MG63 (cell line): ENCODE data around the gene LPAR1. TPM values are rescaled to one million over a fixed set of nuclear protein-coding genes. Genes with fewer than 3 reads are reported as not detected.
"Not testable (repeated sequence)": the region's sequence is repeated elsewhere in the genome, so short reads cannot be mapped to it uniquely, and the experiment has no call there.

Experiments used
- DNase-seq: peaks from one replicate; pipeline ENCODE4 v3.0.0-alpha.2; 2020
- H3K27me3 ChIP-seq: fragments of 250-450 bp; sonication (Bioruptor Pico); 2 replicates; pipeline ENCODE4 v1.5.1; 2020; ENCODE audit warnings: mild to moderate bottlenecking, moderate library complexity
- H3K36me3 ChIP-seq: fragments of 250-450 bp; sonication (Bioruptor Pico); 2 replicates; pipeline ENCODE4 v1.5.1; 2020; ENCODE audit warnings: mild to moderate bottlenecking, moderate library complexity
- H3K4me3 ChIP-seq: fragments of 250-450 bp; sonication (Bioruptor Pico); 2 replicates; pipeline ENCODE4 v1.5.1; 2020; ENCODE audit warnings: mild to moderate bottlenecking, moderate library complexity
- H3K9me3 ChIP-seq: fragments of 250-450 bp; sonication (Bioruptor Pico); 2 replicates; pipeline ENCODE4 v1.5.1; 2020; ENCODE audit warnings: mild to moderate bottlenecking, moderate library complexity
- total RNA-seq: library from RNA; depleted of rRNA; stranded (reverse); fragments of >200 nt; shearing (Covaris generic); gene quantifications from 2 replicates; pipeline ENCODE4 v1.2.3, GENCODE V29; 2014; ENCODE audit warnings: low replicate concordance

The LPAR1 gene
- total RNA-seq, 1 experiment from 2014 or later, result 168 TPM

DNA sequence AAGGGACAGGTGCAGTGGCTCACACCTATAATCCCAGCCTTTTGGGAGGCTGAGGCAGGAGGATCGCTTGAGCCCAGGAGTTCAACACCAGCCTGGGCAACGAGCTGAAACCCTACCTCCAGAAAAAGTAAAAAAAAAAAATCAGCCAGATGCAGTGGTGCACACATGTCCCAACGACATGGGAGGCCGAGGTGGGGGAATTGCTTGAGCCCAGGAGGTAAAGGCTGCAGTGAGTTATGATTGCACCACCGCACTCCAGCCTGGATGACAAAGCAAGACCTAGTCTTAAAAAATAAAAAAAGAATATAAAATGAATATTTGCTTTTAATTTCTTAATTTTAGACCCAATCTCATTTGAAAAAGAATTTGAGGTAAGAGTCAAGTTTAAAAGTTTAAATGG lies 143.5 kb downstream of the LPAR1 start:
- Histone ChIP-seq H3K9me3 (no peaks in the 10 kb centered on the region), H3K27me3 (no peaks in the 10 kb centered on the region), H3K36me3 (peaks cover 90% of the 10 kb centered on the region), H3K4me3 (no peak overlapping the region)
- no peak for DNase-seq

DNA sequence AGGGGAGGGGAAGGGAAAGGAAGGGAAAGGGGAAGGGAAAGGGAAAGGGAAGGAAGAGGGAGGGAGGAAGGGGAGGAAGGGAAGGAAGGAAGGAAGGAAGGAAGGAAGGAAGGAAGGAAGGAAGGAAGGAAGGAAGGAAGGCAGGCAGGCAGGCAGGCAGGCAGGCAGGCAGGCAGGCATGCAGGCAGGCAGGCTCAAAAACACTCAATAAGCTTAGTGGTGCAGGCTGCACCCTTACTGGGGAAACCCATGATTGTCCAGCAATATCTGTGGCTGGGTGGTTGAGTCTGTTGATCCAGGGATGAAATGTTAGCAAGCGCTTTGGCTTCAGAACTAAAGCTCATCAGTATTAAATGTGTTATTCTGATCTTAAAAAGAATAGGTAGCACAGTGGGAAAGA lies 145.6 kb downstream of the LPAR1 start:
- no peak overlapping the region for H3K4me3 ChIP-seq
- no peak for DNase-seq
- H3K36me3 ChIP-seq, result peaks cover 89% of the 10 kb centered on the region
- no peaks in the 10 kb centered on the region for H3K9me3 ChIP-seq
- H3K27me3 ChIP-seq, result no peaks in the 10 kb centered on the region

DNA sequence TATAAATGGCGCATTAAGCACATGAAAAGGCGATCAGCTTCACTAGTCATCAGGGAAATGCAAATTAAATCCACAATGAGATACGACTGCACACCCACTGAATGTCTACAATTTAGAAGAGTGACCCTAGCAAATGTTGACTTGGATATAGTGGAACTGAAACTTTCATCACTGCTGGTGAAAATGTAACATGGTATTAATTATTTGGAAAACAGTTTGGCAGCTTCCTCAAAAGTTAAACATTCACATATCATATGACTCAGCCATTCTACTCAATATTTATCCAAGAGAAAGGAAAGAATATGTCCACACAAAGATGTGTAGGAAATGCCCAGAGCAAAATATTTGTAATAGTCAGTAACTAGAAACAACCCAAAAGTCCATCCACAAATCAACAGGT lies 146.5 kb downstream of the LPAR1 start:
- DNase-seq, result no peak
- H3K9me3 ChIP-seq, result no peaks in the 10 kb centered on the region

DNA sequence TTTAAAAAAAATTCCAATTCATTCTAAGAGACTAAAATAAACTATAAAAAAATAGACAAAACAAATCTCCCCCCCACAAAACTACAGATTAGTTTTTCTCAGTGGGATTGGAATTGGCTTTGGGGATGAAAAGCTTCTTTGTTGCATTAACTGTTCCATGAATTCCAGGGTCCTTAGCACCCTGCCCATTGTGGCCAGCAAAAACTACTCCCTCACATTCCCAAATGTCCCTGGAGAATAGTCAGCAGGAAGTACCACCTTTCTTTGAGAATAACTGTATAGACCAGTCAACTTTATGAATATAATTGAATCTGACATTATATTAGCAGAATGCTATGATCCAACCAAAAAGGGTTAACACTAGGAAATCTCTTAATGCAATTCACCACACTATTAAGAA lies 147.9 kb downstream of the LPAR1 start:
- no peak for DNase-seq
- H3K4me3 ChIP-seq, result no peak overlapping the region
- peaks cover 74% of the 10 kb centered on the region for H3K36me3 ChIP-seq
- no peaks in the 10 kb centered on the region for H3K27me3 ChIP-seq
- H3K9me3 ChIP-seq, result no peaks in the 10 kb centered on the region

More for the DNA sequence above, 146.5 kb downstream of the LPAR1 start:
- Histone ChIP-seq H3K27me3 (no peaks in the 10 kb centered on the region), H3K4me3 (no peak overlapping the region), H3K36me3 (peaks cover 80% of the 10 kb centered on the region)

DNA sequence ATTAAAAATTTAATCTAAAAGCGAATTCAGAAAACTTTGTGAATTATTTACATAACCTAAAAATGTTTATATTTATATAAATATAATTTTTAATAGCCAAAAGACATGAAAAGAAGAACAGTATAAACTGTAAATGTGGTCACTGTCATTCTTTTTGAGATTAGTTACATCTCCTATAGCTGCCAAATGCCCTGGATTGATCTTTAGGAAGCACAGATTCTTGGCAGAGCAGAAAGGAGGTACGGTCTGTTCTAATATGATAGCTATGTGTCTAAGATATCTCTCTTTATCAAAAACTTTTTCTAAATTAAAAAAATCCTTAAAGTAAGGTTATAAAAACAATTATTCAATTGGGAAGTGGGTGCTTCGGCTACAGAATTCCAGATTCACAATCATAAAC lies 151.0 kb downstream of the LPAR1 start:
- no peak for DNase-seq
- Histone ChIP-seq H3K9me3 (no peaks in the 10 kb centered on the region), H3K27me3 (no peaks in the 10 kb centered on the region), H3K36me3 (peaks cover 74% of the 10 kb centered on the region), H3K4me3 (no peak overlapping the region)

DNA sequence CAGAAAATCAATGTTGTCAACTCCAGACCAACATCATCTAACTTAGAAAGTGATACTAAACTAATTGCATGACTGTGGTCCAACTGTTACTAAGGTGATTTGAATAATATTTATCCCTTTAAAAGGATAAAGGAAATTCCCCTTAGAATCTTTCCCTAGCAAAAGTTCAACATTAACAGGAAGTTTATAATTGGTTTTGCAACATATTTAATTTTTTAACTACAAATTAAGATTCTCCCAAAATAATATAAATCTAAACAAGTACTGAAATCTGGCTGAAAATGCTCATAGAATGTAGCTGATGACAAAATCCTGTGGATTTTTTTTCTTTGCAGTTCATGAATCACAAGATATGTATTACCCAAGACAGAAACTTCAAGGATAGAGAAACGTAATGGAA lies 151.4 kb downstream of the LPAR1 start:
- H3K27me3 ChIP-seq, result no peaks in the 10 kb centered on the region
- no peak for DNase-seq

DNA sequence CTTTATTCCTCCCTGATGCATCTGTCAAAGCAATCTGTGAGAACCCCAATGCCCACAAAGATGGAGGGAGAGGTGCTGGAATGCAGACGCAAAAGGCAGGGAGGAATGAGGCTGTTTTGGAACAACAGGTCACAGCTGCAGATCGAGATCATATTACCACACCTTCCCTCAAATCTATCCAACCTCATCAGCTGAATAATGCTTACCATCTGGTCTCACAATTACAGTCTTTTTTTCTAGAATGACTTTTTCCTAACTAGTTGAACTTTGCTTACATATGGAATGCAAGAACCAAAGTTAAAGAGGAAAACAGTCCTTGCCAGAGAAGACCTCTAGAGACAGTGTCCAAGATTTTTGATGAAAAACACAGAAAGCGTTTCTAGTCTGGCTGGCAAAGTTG lies 158.1 kb downstream of the LPAR1 start:
- Histone ChIP-seq H3K9me3 (no peaks in the 10 kb centered on the region), H3K36me3 (peaks cover 96% of the 10 kb centered on the region), H3K4me3 (no peak overlapping the region), H3K27me3 (no peaks in the 10 kb centered on the region)
- no peak for DNase-seq

More for the DNA sequence above, 151.4 kb downstream of the LPAR1 start:
- H3K9me3 ChIP-seq, result no peaks in the 10 kb centered on the region
- no peak overlapping the region for H3K4me3 ChIP-seq
- H3K36me3 ChIP-seq, result peaks cover 76% of the 10 kb centered on the region

DNA sequence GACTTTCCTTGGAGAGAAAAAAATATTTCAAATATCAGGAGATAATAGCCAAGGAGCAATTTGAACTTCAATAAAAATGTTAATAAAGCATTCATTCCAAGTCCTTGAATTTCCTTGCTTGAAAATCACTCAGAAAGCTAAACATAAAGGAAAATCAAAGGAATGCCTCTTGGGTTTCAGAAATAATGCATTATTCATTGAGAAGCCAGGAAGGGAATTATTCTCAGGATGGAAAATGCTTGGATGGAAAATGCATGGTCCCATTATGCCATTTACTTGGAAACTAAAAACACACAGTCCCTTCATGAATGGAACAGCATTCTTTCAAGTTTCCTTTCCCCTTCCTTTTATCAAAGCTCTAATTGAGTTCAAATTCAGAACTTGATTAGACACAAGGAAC lies 160.9 kb downstream of the LPAR1 start:
- Histone ChIP-seq H3K36me3 (peaks cover 98% of the 10 kb centered on the region), H3K27me3 (no peaks in the 10 kb centered on the region)

DNA sequence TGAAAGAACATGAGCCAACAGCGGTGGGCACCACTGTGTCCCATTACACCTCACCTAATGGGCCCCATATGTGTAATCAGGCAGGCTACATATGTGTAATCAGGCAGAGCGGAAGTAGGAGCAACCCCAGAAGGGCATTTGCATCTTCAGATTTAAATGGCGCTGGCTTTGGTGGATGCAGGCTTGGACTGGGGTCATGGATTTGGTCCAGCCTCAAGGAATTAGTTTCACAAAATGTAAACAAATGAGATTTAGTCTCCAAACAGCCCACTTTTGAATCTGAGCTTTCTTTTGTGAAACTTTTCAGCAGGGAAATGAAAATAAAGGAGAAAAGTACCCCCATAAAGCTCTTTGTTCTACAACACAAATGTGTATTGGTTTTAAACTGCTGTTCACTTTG lies 161.3 kb downstream of the LPAR1 start:
- Histone ChIP-seq H3K36me3 (peaks cover 98% of the 10 kb centered on the region), H3K9me3 (no peaks in the 10 kb centered on the region), H3K4me3 (no peak overlapping the region), H3K27me3 (no peaks in the 10 kb centered on the region)
- no peak for DNase-seq

More for the DNA sequence above, 160.9 kb downstream of the LPAR1 start:
- no peaks in the 10 kb centered on the region for H3K9me3 ChIP-seq
- H3K4me3 ChIP-seq, result no peak overlapping the region
- no peak for DNase-seq

DNA sequence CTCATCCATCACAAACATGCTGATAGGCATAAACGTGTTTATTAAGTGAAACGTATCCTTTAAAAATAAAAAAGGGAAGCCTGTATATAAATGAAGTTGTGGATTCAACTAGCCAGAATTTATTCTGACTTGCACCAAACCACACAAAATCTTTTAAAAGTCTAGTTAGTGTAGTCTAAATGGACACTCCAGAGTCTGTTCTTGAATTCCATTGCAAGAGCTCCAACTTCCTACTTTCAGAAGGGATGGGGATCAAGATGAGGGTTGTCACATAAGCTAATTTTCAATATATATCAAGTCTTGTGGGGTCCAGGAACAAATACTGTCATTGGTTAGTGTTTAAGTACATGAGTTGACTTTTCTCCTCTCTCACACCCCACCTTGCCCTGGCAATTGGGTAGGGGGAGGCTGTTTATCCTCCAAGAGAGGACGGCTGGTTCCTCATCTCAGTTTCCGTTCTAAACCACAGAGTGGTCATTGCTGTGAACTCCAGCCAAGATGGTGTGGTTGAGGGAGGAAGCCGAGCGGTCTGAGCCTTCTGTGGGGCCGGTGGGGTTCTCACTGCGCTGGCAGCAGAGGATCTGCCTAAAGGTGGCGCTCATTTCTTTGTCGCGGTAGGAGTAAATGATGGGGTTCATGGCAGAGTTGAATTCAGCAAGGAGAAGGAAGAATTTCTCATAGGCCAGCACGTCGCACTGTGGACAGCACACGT lies 163.2 kb downstream of the LPAR1 start:
- no peaks in the 10 kb centered on the region; the same call in 1 of the 2 replicates for H3K9me3 ChIP-seq
- DNase-seq, result no peak
- H3K27me3 ChIP-seq, result no peaks in the 10 kb centered on the region
- peaks cover 96% of the 10 kb centered on the region for H3K36me3 ChIP-seq
- no peak overlapping the region for H3K4me3 ChIP-seq

DNA sequence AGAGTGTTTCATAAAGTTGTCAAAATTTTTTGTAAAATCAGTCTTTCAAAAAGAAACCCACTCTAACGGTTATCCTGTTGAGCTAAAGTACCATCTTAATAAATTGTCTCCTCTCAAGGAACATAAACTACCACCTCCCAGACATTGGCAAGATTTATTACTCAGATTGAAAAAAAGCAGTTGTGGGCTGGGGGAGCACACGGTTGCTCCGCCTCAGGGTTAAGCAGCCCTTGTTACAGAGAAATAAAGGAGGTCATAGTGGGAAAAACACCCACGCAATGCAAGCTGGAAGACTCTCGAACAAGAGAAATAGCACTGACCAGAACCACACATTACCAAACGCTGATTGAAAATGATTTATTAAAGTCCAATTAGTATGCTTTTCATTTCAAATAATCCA lies 165.3 kb downstream of the LPAR1 start:
- H3K36me3 ChIP-seq, result peaks cover 99% of the 10 kb centered on the region
- DNase-seq, result no peak
- no peak overlapping the region for H3K4me3 ChIP-seq
- no peaks in the 10 kb centered on the region for H3K27me3 ChIP-seq
- no peaks in the 10 kb centered on the region; the same call in 1 of the 2 replicates for H3K9me3 ChIP-seq

DNA sequence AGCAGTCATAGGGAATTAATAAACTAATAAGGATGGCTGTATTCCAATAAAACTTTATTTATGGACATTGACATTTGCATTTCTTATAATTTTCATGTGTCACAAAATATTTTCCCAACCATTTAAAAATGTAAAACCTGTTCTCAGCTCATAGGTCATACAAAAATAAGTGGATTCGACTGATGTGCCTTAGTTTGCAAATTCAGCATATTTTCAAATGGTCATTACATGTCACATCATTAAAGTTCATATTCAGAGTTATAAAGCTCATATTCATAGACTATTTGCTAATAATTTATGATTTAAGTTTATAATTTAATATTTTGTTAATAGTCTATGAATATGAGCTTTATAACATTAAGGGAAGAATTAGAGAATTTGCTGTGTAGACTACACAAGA lies 166.5 kb downstream of the LPAR1 start:
- Histone ChIP-seq H3K27me3 (no peaks in the 10 kb centered on the region), H3K36me3 (peaks cover 99% of the 10 kb centered on the region), H3K4me3 (no peak overlapping the region), H3K9me3 (no peaks in the 10 kb centered on the region; the same call in 1 of the 2 replicates)
- no peak for DNase-seq

DNA sequence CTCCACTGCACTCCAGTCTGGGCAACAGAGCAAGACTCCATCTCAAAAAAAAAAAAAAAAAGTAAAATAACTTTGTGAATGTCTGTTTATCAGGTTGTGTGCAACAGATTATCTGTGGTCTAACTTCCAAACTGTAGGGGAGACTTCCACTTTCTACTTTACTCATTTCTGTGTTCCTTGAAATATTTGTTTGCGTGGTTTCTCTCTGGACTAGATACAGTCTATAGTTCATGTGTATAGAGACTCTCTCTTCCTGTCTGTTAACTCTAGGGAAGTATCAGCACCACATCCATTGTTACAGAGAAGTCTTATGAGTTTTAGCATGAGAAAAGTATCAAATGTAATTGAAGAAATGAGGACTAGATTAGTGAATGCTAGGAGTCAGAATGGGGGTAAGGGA lies 168.3 kb downstream of the LPAR1 start:
- H3K27me3 ChIP-seq, result no peaks in the 10 kb centered on the region
- H3K36me3 ChIP-seq, result peaks cover 96% of the 10 kb centered on the region
- H3K9me3 ChIP-seq, result peaks cover 7% of the 10 kb centered on the region
- H3K4me3 ChIP-seq, result no peak overlapping the region
- DNase-seq, result no peak

DNA sequence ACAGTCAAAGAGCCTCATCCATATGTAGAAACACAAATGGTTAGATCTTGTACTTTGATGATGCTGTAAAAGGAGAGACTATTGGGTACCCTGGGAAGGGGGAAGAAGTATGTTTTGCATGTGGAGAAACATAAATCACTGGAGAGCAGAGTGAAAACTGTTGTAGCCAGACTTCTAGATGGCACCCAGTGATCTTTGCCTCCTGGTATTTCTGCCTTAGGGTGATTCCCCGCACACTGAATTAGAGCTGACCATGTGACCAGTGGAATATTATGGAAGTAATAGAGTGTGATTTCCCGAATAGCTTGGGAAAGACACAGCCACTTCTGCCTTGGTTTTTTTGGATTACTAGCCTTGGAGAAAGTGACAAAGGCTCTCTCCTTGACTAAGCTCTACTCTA lies 174.3 kb downstream of the LPAR1 start:
- peaks cover 66% of the 10 kb centered on the region for H3K36me3 ChIP-seq
- DNase-seq, result no peak
- no peak overlapping the region for H3K4me3 ChIP-seq
- peaks cover 43% of the 10 kb centered on the region for H3K9me3 ChIP-seq
- no peaks in the 10 kb centered on the region for H3K27me3 ChIP-seq

DNA sequence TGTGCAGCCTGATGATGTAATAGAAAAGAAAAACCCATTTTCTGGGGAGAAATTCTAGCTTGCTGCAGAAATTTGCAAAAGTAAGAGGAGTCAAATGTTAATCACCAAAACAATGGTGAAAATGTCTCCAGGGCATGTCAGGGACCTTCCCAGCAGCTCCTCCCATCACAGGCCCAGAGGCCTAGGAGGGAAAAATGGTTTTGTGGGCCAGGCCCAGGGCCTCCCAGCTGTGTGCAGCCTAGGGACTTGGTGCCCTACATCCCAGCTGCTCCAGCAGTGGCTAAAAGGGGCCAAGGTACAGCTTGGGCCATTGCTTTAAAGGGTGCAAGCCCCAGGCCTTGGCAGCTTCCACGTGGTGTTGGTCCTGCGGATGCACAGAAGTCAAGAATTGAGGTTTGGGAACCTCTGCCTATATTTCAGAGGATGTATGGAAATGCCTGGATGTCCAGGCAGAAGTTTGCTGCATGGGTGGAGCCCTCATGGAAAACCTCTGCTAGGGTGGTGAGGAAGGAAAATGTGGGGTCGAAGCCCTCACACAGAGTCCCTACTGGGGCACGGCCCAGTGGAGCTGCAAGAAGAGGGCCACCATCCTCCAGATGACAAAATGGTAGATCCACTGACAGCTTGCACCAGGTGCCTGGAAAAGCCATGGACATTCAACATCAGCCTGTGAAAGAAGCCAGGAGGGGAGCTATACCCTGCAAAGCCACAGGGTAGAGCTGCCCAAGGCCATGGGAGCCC lies 176.7 kb downstream of the LPAR1 start:
- not testable (repeated sequence) for H3K4me3 ChIP-seq, DNase-seq, H3K27me3 ChIP-seq
- H3K36me3 ChIP-seq, result peaks cover 41% of the 10 kb centered on the region
- H3K9me3 ChIP-seq, result peaks cover 54% of the 10 kb centered on the region

DNA sequence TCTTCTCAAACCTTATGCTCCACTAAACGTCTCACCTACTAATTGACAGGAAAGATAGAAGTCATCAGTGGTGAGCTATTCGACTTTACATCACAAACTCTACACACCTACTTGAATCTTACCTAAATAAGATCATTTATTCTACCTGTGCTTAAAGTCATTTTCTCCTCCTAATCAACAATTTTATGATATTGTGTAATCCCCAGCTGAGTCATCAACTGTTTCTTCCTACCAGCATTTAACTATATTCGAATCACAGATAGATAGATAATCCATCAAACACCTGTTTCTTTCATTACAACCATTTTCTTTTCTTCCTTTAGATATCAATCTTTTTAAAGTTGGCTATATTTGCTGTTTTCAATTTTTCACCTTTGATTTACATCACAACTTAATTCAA lies 181.5 kb downstream of the LPAR1 start:
- no peak for DNase-seq
- Histone ChIP-seq H3K36me3 (peaks cover 4% of the 10 kb centered on the region), H3K4me3 (no peak overlapping the region), H3K27me3 (no peaks in the 10 kb centered on the region), H3K9me3 (peaks cover 47% of the 10 kb centered on the region)

DNA sequence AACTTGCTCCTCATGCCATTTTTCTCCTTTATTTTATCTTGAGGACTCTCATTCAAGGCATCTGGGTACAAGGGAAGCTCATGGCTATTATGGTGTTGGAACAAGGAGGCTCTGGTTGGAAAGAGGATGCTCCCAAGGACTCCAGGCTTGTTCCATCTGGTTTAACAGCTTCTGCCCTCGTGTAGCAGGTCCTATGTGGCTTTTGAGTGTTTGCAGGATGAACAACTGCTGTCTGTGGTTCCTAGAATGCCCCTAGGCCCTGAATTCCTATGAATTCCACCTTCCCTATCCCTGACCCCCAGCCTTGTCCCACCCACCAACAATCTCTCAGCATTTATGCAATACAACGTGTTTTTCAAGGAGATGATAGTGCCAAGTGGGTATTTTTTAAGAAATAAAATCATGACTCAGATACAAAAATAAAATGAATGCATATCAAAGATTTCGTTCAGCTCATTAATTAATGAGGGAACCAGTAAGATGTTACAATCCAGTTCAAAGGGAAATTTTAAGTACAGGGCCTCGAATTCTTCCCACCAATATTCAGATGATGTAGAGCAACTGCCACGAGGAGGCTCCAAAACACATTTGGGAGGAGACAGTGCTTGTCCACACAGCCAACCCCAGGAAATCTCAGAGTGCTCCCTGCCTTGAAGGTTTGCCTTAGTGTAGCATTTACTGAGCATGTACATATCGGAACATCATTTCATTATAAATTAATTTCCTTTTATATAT lies 187.7 kb downstream of the LPAR1 start:
- DNase-seq, result no peak
- Histone ChIP-seq H3K27me3 (no peaks in the 10 kb centered on the region), H3K36me3 (peaks cover 5% of the 10 kb centered on the region; the same call in 1 of the 2 replicates), H3K9me3 (peaks cover 18% of the 10 kb centered on the region), H3K4me3 (no peak overlapping the region)
